GM12801 (cell line): ENCODE data around the gene SMYD3.

Experiments
- TF ChIP-seq, protein P1 (sequence below): IDR thresholded peaks from one replicate; pipeline ENCODE4 v1.5.1; 2011; ENCODE audit warnings: control low read depth; ENCODE audit not compliant: insufficient read length; ENCODE audit errors: extremely low read depth

The SMYD3 gene

DNA sequence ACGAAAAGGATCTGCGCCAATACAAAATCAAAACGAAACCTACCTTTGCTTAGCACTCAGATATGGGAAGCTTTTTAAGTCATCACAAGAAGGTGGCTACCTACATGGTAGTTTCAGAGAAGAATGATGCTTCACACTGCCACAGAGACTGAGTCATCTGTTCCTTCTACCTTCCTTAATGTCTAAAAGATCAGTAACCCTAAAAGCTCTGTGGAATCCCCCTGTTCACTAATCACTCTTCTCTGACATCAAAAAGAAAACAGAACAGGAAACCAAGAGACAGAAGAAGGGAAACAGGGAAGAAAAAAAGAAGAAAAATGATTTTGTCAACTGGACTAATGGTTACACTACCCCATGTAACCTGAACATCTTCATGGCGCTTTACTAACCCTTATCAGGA lies 177.2 kb downstream of the SMYD3 start:
- TF ChIP-seq, protein P1, sequence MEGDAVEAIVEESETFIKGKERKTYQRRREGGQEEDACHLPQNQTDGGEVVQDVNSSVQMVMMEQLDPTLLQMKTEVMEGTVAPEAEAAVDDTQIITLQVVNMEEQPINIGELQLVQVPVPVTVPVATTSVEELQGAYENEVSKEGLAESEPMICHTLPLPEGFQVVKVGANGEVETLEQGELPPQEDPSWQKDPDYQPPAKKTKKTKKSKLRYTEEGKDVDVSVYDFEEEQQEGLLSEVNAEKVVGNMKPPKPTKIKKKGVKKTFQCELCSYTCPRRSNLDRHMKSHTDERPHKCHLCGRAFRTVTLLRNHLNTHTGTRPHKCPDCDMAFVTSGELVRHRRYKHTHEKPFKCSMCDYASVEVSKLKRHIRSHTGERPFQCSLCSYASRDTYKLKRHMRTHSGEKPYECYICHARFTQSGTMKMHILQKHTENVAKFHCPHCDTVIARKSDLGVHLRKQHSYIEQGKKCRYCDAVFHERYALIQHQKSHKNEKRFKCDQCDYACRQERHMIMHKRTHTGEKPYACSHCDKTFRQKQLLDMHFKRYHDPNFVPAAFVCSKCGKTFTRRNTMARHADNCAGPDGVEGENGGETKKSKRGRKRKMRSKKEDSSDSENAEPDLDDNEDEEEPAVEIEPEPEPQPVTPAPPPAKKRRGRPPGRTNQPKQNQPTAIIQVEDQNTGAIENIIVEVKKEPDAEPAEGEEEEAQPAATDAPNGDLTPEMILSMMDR, result no peak

DNA sequence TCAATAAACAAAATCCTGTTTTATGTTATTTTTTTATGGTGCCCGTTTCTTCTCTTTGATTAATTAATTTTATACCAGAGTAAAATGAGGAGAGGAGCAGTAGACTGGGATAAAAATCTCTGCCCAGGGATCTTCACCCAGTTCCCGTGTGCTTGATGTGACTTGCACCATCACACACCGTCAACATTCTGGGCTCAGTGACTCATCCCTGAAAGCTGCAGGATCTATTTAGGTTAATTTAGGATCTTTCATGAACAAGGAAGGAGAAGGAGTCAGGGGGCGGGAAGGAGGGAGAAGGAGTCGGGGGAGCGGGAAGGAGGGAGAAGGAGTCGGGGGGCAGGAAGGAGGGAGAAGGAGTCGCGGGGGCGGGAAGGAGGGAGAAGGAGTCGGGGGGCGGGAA lies 182.4 kb downstream of the SMYD3 start:
- TF ChIP-seq, protein P1, result no peak

DNA sequence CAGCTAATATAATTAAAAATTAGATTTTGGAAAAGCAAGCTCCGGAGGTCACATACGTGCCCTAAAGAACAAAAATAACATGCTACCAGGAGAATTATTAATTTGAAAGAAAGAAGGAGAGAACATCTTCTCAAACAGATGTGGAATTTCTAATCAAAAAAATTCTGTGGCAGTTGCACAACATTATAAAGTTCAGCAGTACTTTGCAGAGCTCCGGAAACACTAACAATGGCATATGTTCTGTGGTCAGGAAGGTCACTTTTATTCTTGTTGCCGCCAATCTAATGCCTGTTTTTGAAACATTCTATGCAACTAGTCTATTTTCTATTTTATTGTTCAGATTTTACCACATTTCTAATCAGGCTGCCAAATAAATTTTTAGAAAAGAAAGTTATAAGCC lies 186.8 kb downstream of the SMYD3 start:
- TF ChIP-seq, protein P1, result no peak

DNA sequence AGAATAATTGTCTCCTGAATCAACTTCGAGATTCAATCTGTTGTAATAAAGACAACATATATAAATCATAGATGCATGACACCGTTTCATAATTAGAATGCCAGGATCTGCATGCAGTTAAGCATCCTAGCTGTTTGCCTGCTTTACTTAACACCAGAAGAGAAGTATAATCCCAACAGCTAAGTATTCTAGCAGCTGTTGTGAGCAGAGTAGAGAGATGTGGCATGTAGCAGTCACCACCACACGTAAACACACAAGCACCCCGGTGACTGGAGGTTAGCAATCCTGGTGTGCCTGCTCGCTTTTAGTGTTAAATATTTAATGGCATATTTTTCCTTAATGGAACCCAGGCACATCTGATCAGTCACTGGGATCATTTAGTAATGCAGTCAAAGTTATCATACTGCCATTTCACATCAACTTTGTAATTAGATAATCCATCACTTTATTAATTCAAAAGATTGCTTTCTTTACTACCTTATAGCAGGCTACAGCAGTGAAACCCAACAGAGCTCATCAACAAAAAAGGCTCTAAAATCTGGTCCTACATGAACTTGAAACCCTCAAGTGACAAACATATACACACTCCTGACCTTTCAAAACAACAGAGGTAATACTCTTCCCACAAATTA lies 187.9 kb downstream of the SMYD3 start:
- TF ChIP-seq, protein P1, result no peak

DNA sequence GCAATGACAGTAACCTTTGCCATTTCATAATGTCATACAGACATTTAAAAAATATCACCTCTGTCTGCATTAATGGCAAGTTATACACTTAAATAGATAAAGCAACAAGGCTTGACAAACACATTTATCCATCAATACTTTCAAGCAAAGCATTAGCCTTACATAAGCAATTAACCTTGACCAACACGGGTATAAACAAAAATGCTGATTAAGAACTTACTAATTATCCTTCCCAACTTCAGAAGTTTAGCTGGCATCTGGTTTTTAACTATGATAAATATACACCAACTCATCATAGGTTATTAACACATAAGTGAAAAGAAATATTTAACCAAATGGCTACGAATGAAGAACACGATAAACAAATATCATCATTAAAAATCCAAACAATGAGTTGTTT lies 188.5 kb downstream of the SMYD3 start:
- TF ChIP-seq, protein P1, result no peak

DNA sequence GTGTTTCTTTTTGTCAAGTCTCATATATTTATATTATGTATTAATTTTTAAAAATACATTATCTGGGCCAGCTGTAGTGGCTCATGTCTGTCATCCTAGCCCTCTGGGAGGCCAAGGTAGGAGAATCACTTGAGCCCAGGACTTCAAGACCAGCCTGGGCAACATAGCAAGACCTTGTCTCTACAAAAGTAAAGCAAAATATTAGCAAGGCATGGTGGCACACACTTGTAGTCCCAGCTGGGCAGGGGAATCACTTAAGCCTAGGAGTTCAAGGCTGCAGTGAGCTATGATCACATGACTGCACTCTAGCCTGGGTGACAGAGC lies 189.1 kb downstream of the SMYD3 start:
- TF ChIP-seq, protein P1, result no peak

DNA sequence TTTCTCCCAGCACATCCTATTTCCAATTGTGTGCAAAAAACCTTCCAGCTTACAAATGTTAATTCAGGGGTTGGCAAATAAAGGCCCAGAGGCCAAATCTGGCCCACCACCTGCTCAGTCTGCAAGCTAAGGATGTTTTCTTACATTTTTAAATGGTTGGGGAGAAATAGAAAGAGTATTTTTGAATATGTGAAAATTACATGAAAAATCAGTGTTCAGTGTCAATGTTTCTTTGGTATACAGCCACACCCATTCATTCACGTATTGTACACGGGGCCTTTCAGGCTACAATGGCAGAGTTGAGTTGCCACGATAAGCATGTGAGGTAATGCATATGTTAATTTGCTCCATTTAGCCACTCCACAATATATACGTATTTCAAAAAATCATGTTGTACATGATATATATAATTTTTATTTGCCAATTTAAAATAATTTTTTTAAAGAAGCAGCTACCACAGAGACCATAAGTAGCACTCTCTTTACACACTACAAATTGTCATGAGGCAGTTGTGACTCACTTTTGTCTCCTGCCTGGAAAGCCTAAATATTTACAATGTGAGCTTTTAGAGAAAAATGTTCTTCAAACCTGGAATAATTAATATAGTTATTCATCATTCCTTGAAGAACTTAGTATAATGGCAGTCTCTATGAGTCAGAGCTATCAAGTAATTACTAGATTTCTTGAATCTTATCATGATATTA lies 189.6 kb downstream of the SMYD3 start:
- TF ChIP-seq, protein P1, result no peak
